Bladder microvascular endothelial cell (primary cell): Measurements from ENCODE around the gene CCDC15. TPM values are rescaled to one million over a fixed set of nuclear protein-coding genes. Genes with fewer than 3 reads are reported as not detected.

Experiments
- total RNA-seq: library from RNA; depleted of rRNA; stranded (reverse); fragments of >200 nt; gene quantifications from 2 replicates; pipeline ENCODE4 v1.2.3, GENCODE V29; 2014

Gene CCDC15, protein sequence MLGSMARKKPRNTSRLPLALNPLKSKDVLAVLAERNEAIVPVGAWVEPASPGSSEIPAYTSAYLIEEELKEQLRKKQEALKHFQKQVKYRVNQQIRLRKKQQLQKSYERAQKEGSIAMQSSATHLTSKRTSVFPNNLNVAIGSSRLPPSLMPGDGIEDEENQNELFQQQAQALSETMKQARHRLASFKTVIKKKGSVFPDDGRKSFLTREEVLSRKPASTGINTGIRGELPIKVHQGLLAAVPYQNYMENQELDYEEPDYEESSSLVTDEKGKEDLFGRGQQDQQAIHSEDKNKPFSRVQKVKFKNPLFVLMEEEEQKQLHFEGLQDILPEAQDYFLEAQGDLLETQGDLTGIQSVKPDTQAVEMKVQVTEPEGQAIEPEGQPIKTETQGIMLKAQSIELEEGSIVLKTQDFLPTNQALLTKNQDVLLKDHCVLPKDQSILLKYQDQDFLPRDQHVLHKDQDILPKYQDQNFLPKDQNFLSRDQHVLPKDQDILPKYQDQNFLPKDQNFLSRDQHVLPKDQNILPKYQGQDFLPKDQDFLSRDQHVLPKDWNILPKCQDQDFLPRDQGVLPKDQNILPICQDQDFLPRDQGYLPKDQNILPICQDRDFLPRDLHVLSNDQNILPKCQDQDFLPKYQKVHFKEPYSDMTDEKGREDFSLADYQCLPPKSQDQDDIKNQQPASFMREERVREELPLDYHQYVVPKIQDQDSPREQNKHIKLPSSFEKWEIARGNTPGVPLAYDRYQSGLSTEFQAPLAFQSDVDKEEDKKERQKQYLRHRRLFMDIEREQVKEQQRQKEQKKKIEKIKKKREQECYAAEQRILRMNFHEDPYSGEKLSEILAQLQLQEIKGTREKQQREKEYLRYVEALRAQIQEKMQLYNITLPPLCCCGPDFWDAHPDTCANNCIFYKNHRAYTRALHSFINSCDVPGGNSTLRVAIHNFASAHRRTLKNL
- 1.3 and 3.8 TPM in 2 replicates for total RNA-seq

GRCh38 chr11:124953753-124954589, at the start of gene CCDC15:
Gene CCDC15, plus strand, starts transcription at chr11:124954202. Its CDS starts 531 bp downstream, at chr11:124954733.

GRCh38 chr11:124918950-124919349, 35.1 kb upstream of the CCDC15 start, which contains the start of gene HEPN1:
Gene HEPN1, plus strand, starts transcription at chr11:124919250.

GRCh38 chr11:124935548-124936514, 18.2 kb upstream of the CCDC15 start, which contains the start of gene HEPACAM:
Gene HEPACAM, minus strand, starts transcription at chr11:124936047. Its CDS starts 41 bp downstream, at chr11:124936006.

DNA sequence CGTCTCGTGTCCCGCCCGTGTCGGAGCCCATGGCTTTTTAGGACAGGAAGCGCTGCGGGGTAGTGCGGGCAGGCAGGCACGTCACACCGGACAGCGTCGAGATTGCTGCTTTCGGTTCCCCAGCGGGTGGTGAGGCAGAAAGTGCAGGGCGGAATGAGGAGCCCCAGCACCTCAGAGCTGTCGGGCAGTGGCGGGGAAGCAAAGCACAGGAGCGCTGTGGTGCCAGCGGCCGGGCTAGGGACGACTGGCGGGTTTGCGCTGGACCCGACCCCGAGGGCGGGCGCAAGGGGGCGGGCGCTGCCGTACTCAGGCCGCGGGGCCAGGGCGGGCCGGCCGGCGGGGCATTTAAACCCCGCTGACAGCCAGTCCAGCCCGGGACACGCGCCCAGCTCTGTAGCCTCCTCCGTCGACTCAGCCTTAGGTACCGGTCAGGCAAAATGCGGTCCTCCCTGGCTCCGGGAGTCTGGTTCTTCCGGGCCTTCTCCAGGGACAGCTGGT, 109.0 kb downstream of the CCDC15 start, which contains the start of gene SLC37A2:
SLC37A2 (plus strand) TSS at position 375 of the 498 bp plus-strand sequence; CDS start at position 438, 63 bp downstream.

Other genes with a start within 250 kb of the CCDC15 start
- gene NRGN, start 214.3 kb upstream of the CCDC15 start, total RNA-seq, result 0.31 and 0.81 TPM in 2 replicates
- gene VSIG2, start 201.9 kb upstream of the CCDC15 start, total RNA-seq, result 0.44 and 1.1 TPM in 2 replicates
- 70.3 and 74.5 TPM in 2 replicates for gene ESAM, start 191.9 kb upstream of the CCDC15 start, total RNA-seq
- 5.0 and 9.3 TPM in 2 replicates for gene MSANTD2, start 153.8 kb upstream of the CCDC15 start, total RNA-seq
- 3.7 and 9.2 TPM in 2 replicates for gene ROBO3, start 88.8 kb upstream of the CCDC15 start, total RNA-seq
- gene ROBO4, start 56.3 kb upstream of the CCDC15 start, total RNA-seq, result 204 and 396 TPM in 2 replicates
- 1.2 TPM in 1 of 2 replicates, not detected in the other for gene HEPN1, start 35.0 kb upstream of the CCDC15 start, total RNA-seq
- gene HEPACAM, start 18.2 kb upstream of the CCDC15 start, total RNA-seq, result under 0.01 TPM in 1 of 2 replicates, not detected in the other
- 0.57 and 0.65 TPM in 2 replicates for gene SLC37A2, start 109.1 kb downstream of the CCDC15 start, total RNA-seq
- 12.8 and 17.4 TPM in 2 replicates for gene TMEM218, start 157.4 kb downstream of the CCDC15 start, total RNA-seq
- gene PKNOX2, start 210.5 kb downstream of the CCDC15 start, total RNA-seq, result not detected in 2 replicates